ENCODE results near the gene HSF5. TPM values are rescaled to one million over a fixed set of nuclear protein-coding genes. Genes with fewer than 3 reads are reported as not detected.
A peak's percentile ranks its signal among the peaks of the same experiment; 100 is the strongest.

The HSF5 gene
- total RNA-seq, 1 experiment from 2014 or later: not detected

DNA sequence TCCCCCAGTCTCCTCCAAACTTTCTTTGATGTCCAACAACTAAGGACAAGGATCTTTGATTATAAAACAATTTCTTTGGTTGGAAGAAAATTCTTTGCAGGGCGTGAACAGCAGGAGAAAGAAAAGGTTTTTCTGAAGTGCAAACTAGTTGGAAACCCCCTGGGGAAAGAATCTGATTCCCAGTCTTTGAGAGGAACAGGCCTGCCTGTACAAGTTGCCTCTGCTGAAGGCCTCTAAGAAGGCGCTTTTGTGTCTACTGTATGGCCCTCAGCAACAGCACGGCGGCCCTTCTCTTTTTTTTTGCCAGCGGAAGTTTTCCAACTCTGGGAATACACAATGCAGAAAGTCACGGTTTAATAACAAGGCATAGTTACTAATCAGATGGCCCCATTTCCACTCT is 84.9 kb downstream of the HSF5 start:
- Histone ChIP-seq H3T11ph (ENCODE audit: low read length) (no peak overlapping the region), H3K23me2 (ENCODE audit: insufficient read length, low read depth, low read length, poor library complexity, severe bottlenecking) (no peaks in the 10 kb centered on the region), H3K4ac (ENCODE audit: low read depth, low read length) (no peak overlapping the region), H4K91ac (ENCODE audit: insufficient read length, low read depth, low read length) (no peak overlapping the region), H2AFZ (ENCODE audit: low read length) (no peak overlapping the region), H3K23ac (ENCODE audit: insufficient read length, low read depth, low read length) (no peak overlapping the region), H3K79me2 (ENCODE audit: insufficient read depth, low read length) (no peaks in the 10 kb centered on the region), H3K4me1 (ENCODE audit: insufficient read depth, low read length) (peaks cover 9% of the 10 kb centered on the region; the same call in 1 of the 2 replicates), H3K56ac (ENCODE audit: insufficient read length, low read depth, low read length) (no peak overlapping the region), H3K4me2 (ENCODE audit: insufficient read depth, insufficient read length, low read length) (no peak overlapping the region), H3K79me1 (ENCODE audit: insufficient read depth, low read depth, low read length, poor library complexity, severe bottlenecking) (no peaks in the 10 kb centered on the region), H2BK20ac (ENCODE audit: low read depth, low read length, poor library complexity, severe bottlenecking) (peak overlapping the region; percentile 1), H4K8ac (replicated peaks; ENCODE audit: insufficient read length, low read depth, low read length) (no peak overlapping the region), H2BK15ac (ENCODE audit: low read depth, low read length) (no peak overlapping the region), H2AK5ac (ENCODE audit: insufficient read length, low read length) (no peak overlapping the region), H4K5ac (ENCODE audit: insufficient read length, low read depth, low read length) (no peak overlapping the region), H3K27me3 (ENCODE audit: insufficient read depth, low read length) (peaks cover 39% of the 10 kb centered on the region), H3K9ac (ENCODE audit: extremely low read depth, insufficient read length, low read length) (no peak overlapping the region), H3K18ac (ENCODE audit: insufficient read length, low read depth, low read length) (no peak overlapping the region), H3K9me3 (ENCODE audit: control insufficient read depth, low read depth, low read length) (no peaks in the 10 kb centered on the region), H4K20me1 (ENCODE audit: control insufficient read depth, insufficient read depth, insufficient read length) (no peaks in the 10 kb centered on the region), H3K14ac (ENCODE audit: insufficient read depth, low read length) (no peak overlapping the region), H2BK120ac (ENCODE audit: low read depth, low read length, poor library complexity, severe bottlenecking) (no peak overlapping the region), H2BK12ac (ENCODE audit: insufficient read length, low read depth, low read length) (no peak overlapping the region), H2BK5ac (ENCODE audit: insufficient read length, low read length) (no peak overlapping the region), H3K27ac (ENCODE audit: insufficient read length, low read depth, low read length) (no peak overlapping the region)
- peak; percentile 65 for DNase-seq
- H3K4me1 Mint-ChIP-seq: peaks cover 41 to 46% of the 10 kb centered on the region in 2 experiments
- H3K27me3 Mint-ChIP-seq (ENCODE audit: low read depth): peaks cover 82% of the 10 kb centered on the region
- no CpG with 5 or more reads among the region's 6 CpGs for WGBS (ENCODE audit: extremely low coverage, insufficient read length, low lambda C conversion rate)
- H3K9me3 Mint-ChIP-seq: no peaks in the 10 kb centered on the region
- H3K36me3 Mint-ChIP-seq (ENCODE audit: insufficient read depth in 1 of 3, low read depth in 3 of 3): no peaks in the 10 kb centered on the region
- no peak for TF ChIP-seq CTCF (conservative IDR thresholded peaks at IDR 0.05)
- H3K27ac Mint-ChIP-seq: peak overlapping the region in 1 of 3 experiments; percentile 55; a peak in 2 of 7 replicates
- H3K4me3 Mint-ChIP-seq: 0 out of 5 replicates have a peak overlapping the region, but pooled peaks of 1 of the 2 experiments have one; percentile 4

All from H9 (cell line).